Endothelial cell of umbilical vein (primary cell): ENCODE measurements around the gene KCNAB2. TPM values are rescaled to one million over a fixed set of nuclear protein-coding genes. Genes with fewer than 3 reads are reported as not detected.

Source experiments
- BruUV-seq: library from RNA; stranded (reverse); fragments of 400-500 nt; replicated peaks from 2 replicates; lab custom pipeline; 2021; lab: Mats Ljungman, UMichigan
- CTCF ChIA-PET: fragments of 300-600, 350-600 bp; sonication (Branson Sonifier 250); formaldehyde crosslinking; loops from one replicate; lab custom pipeline; 2021; ENCODE audit warnings: antibody characterized with exemption, inconsistent platforms; lab: Charles Lee
- POLR2A ChIA-PET: fragments of 300-600, 350-600 bp; sonication (Branson Sonifier 250); formaldehyde crosslinking; loops from one replicate; lab custom pipeline; 2021; ENCODE audit warnings: antibody characterized with exemption, inconsistent platforms; lab: Charles Lee
- DNase-seq: peaks from one replicate; pipeline ENCODE4 v3.0.0-alpha.2; 2011; ENCODE audit warnings: low read depth, low spot score
- FAIRE-seq: peaks from 2 replicates; lab custom pipeline; 2011; peaks lifted over from hg19 to GRCh38; lab: Jason Lieb, UNC
- H2AFZ ChIP-seq: 2 replicates; pipeline ENCODE4 v1.6.0; 2012; ENCODE audit warnings: low read depth, low read length, control low read depth, inconsistent platforms
- H3K27ac ChIP-seq: 2 replicates; pipeline ENCODE4 v1.5.1; 2011; ENCODE audit warnings: low read depth, mild to moderate bottlenecking, control low read depth, low read length, moderate library complexity; ENCODE audit not compliant: insufficient read depth
- H3K27me3 ChIP-seq, 2 experiments: 2 replicates each; pipeline versions ENCODE4 v1.6.0 to v1.6.1; 2011; ENCODE audit warnings: low read length in 2 of 2, mixed read lengths in 1 of 2; ENCODE audit not compliant: control insufficient read depth in 2 of 2, insufficient read depth in 2 of 2
- H3K36me3 ChIP-seq, 2 experiments: 2 replicates in 1 of 2; 3 replicates in 1 of 2; pipeline ENCODE4 v1.5.1; 2011; ENCODE audit warnings: low read length in 2 of 2, mild to moderate bottlenecking in 1 of 2, moderate library complexity in 1 of 2; ENCODE audit not compliant: control insufficient read depth in 2 of 2, insufficient read depth in 2 of 2; ENCODE audit errors: extremely low read depth in 1 of 2
- H3K4me1 ChIP-seq: 3 replicates; pipeline ENCODE4 v1.5.1; 2011; ENCODE audit warnings: mild to moderate bottlenecking, low read length; ENCODE audit not compliant: control insufficient read depth, insufficient read depth; ENCODE audit errors: extremely low read depth
- H3K4me2 ChIP-seq: 2 replicates; pipeline ENCODE4 v1.6.1; 2011; ENCODE audit warnings: low read length, control low read depth, mixed read lengths; ENCODE audit not compliant: insufficient read depth
- H3K4me3 ChIP-seq, 3 experiments: fragments of 200-600 bp in 1 of 3; sonication (generic), shearing (Covaris generic) in 1 of 3; replicated peaks in 1 of 3; 2 replicates each; pipeline ENCODE4 v1.5.1; 2011 to 2016; ENCODE audit warnings: control low read depth in 3 of 3, low read length in 3 of 3, mild to moderate bottlenecking in 2 of 3, inconsistent platforms in 1 of 3, low read depth in 1 of 3, moderate library complexity in 1 of 3; ENCODE audit not compliant: insufficient read depth in 1 of 3
- H3K79me2 ChIP-seq: 2 replicates; pipeline ENCODE4 v1.6.0; 2012; ENCODE audit warnings: low read length, inconsistent platforms; ENCODE audit not compliant: control insufficient read depth, insufficient read depth
- H3K9ac ChIP-seq: replicated peaks from 2 replicates; pipeline ENCODE3; 2011; ENCODE audit warnings: low read length, control low read depth; ENCODE audit not compliant: insufficient read depth; ENCODE audit errors: extremely low read depth
- H3K9me1 ChIP-seq: replicated peaks from 3 replicates; pipeline ENCODE4 v1.6.0; 2011; ENCODE audit warnings: mild to moderate bottlenecking, low read length; ENCODE audit not compliant: control insufficient read depth, insufficient read depth; ENCODE audit errors: extremely low read depth
- H3K9me3 ChIP-seq: replicated peaks from 2 replicates; pipeline ENCODE4 v1.5.1; 2012; ENCODE audit warnings: low read length, inconsistent platforms; ENCODE audit not compliant: control insufficient read depth, insufficient read depth
- H4K20me1 ChIP-seq: replicated peaks from 2 replicates; pipeline ENCODE3; 2011; ENCODE audit warnings: mild to moderate bottlenecking, low read length; ENCODE audit not compliant: control insufficient read depth, insufficient read depth; ENCODE audit errors: extremely low read depth
- CTCF ChIP-seq, 2 donors: IDR thresholded peaks; 1 replicate in 1 of 2; 2 replicates in 1 of 2; pipeline ENCODE4 v1.5.1; 2011; ENCODE audit warnings: low read length in 2 of 2, mild to moderate bottlenecking in 2 of 2, moderate library complexity in 2 of 2, control low read depth in 1 of 2, inconsistent platforms in 1 of 2, low read depth in 1 of 2; ENCODE audit not compliant: insufficient read depth in 1 of 2; ENCODE audit errors: extremely low read depth in 1 of 2
- EZH2 ChIP-seq: IDR thresholded peaks from 2 replicates; pipeline ENCODE4 v1.6.1; 2012; ENCODE audit warnings: borderline replicate concordance, low read depth, mild to moderate bottlenecking, moderate library complexity, low read length, inconsistent platforms; ENCODE audit not compliant: severe bottlenecking
- FOS ChIP-seq: IDR thresholded peaks from 2 replicates; pipeline ENCODE4 v1.6.1; 2011; ENCODE audit warnings: mild to moderate bottlenecking, low read length, moderate library complexity, borderline replicate concordance; ENCODE audit not compliant: insufficient read depth
- GATA2 ChIP-seq: IDR thresholded peaks from 2 replicates; pipeline ENCODE4 v1.7.0; 2011; ENCODE audit warnings: low read depth, mild to moderate bottlenecking, moderate library complexity, mixed read lengths, low read length; ENCODE audit not compliant: insufficient read length, insufficient read depth
- JUN ChIP-seq: IDR thresholded peaks from 2 replicates; pipeline ENCODE4 v1.6.1; 2011; ENCODE audit warnings: borderline replicate concordance, low read depth; ENCODE audit not compliant: insufficient read length, insufficient read depth
- MAX ChIP-seq: IDR thresholded peaks from 2 replicates; pipeline ENCODE4 v1.6.1; 2011; ENCODE audit not compliant: insufficient read depth, insufficient read length
- MYC ChIP-seq: IDR thresholded peaks from one replicate; pipeline ENCODE4 v1.6.1; 2011; ENCODE audit warnings: mild to moderate bottlenecking, low read depth, low read length
- POLR2A ChIP-seq: IDR thresholded peaks from 2 replicates; pipeline ENCODE4 v1.6.1; 2012; ENCODE audit warnings: low read depth, mild to moderate bottlenecking, control low read depth, low read length
- POLR2AphosphoS5 ChIP-seq: IDR thresholded peaks from 2 replicates; pipeline ENCODE4 v1.6.1; 2012; ENCODE audit warnings: low read depth, mild to moderate bottlenecking, control low read depth, low read length, moderate library complexity; ENCODE audit not compliant: insufficient read depth
- dilution Hi-C: fragments of 300-500 bp; cut with MboI; formaldehyde crosslinking; loops from one replicate; pipeline ENCODE4 v1.15.0; 2019; ENCODE audit warnings: low sequenced_read_pairs; ENCODE audit not compliant: extremely low pct_ligation_motif_present
- intact Hi-C: fragments of 100-400 bp; cut with micrococcal nuclease; formaldehyde crosslinking; loops from one replicate; pipeline ENCODE4 v1.10.0; 2022
- polyA plus RNA-seq, 4 experiments: library from polyadenylated mRNA; depleted of rRNA in 3 of 4; stranded (reverse) in 3 of 4; unstranded in 1 of 4; fragments of >200 nt; gene quantifications; 2 replicates each; pipeline versions ENCODE4 v1.2.1 to v1.2.3, GENCODE V29; 2011 to 2012; ENCODE audit warnings: missing spikeins in 1 of 4
- total RNA-seq: library from RNA; stranded (reverse); gene quantifications from 2 replicates; pipeline ENCODE4 v1.2.3, GENCODE V29; 2021

KCNAB2 gene
- total and polyA plus RNA-seq, 2 donors (not counting 3 experiments of a cell fraction or from before 2014, with no cell fraction given) = 2.4 to 3.8 TPM

GRCh38 chr1:6137758-6138157 is 92.1 kb downstream of the KCNAB2 start:
- ChIA-PET POLR2A (no interaction called here), CTCF (no interaction called here)
- H3K27me3 ChIP-seq = no peaks in the 10 kb centered on the region
- intact Hi-C loops (no loop called here), dilution Hi-C loops (no loop called here)
- no peak overlapping the region for H2AFZ ChIP-seq
- H3K9ac ChIP-seq = no peak overlapping the region
- H4K20me1 ChIP-seq = no peaks in the 10 kb centered on the region
- H3K27ac ChIP-seq = no peak overlapping the region
- H3K36me3 ChIP-seq = no peaks in the 10 kb centered on the region
- no peaks in the 10 kb centered on the region for H3K9me1 ChIP-seq
- DNase-seq (no peak), FAIRE-seq (no peak)
- no peak overlapping the region for H3K4me2 ChIP-seq
- no peaks in the 10 kb centered on the region for H3K4me1 ChIP-seq
- TF ChIP-seq CTCF (IDR thresholded peaks at IDR 0.05; ENCODE audit: extremely low read depth in 1 of 2, insufficient read depth in 1 of 2, low read depth in 1 of 2, low read length in 2 of 2) (no peak), EZH2 (no peak), POLR2A (no peak), MAX (no peak), JUN (no peak), MYC (no peak), GATA2 (no peak), FOS (no peak), POLR2AphosphoS5 (no peak)
- H3K9me3 ChIP-seq = no peaks in the 10 kb centered on the region
- no peaks in the 10 kb centered on the region for H3K79me2 ChIP-seq
- no TSS peak for BruUV-seq
- H3K4me3 ChIP-seq = no peak overlapping the region
